HCT116 (cell line): ENCODE measurements around the gene PLCB1. TPM values are rescaled to one million over a fixed set of nuclear protein-coding genes. Genes with fewer than 3 reads are reported as not detected.

Experiments used
- ATAC-seq: fragments of 200-7000 bp; cut with Tn5 transposase; 2 replicates; pipeline ENCODE4 v1.9.1; 2020; ENCODE audit warnings: mild to moderate bottlenecking, moderate library complexity
- BruUV-seq: library from RNA; stranded (reverse); fragments of 400-500 nt; replicated peaks from 2 replicates; lab custom pipeline; 2021; lab: Mats Ljungman, UMichigan
- CTCF ChIA-PET: fragments of 300-600 bp; sonication (Branson Sonifier 250); formaldehyde crosslinking; loops from one replicate; lab custom pipeline; 2021; ENCODE audit warnings: antibody characterized with exemption; lab: Charles Lee
- POLR2A ChIA-PET: fragments of 300-600, 350-600 bp; sonication (Branson Sonifier 250); formaldehyde crosslinking; loops from one replicate; lab custom pipeline; 2021; ENCODE audit warnings: antibody characterized with exemption; lab: Charles Lee
- RAD21 ChIA-PET, 2 experiments: fragments of 300-600 bp; sonication (Branson Sonifier 250); formaldehyde crosslinking; loops; one replicate each; lab custom pipeline; 2023; ENCODE audit warnings: low total read pairs in 2 of 2; ENCODE audit not compliant: uncharacterized antibody in 2 of 2, unreplicated experiment in 2 of 2, low non-redundant PET in 1 of 2; lab: Charles Lee
- DNase-seq: peaks from one replicate; pipeline ENCODE4 v3.0.0-alpha.2; 2010; ENCODE audit warnings: low read depth, low spot score
- H2AFZ ChIP-seq: fragments of 200-600 bp; shearing (Covaris generic), sonication (generic); 2 replicates; pipeline ENCODE4 v1.6.1; 2017; ENCODE audit warnings: low read depth, mixed run types, mixed read lengths, antibody characterized with exemption, low read length; ENCODE audit not compliant: poor library complexity, severe bottlenecking
- H3K27ac ChIP-seq: 2 replicates; pipeline ENCODE4 v1.5.1; 2012; ENCODE audit warnings: low read depth, low read length
- H3K27me3 ChIP-seq: fragments of 200-600 bp; sonication (generic); 2 replicates; pipeline ENCODE4 v1.6.1; 2016; ENCODE audit warnings: mixed run types, low read length, mixed read lengths; ENCODE audit not compliant: insufficient read depth
- H3K36me3 ChIP-seq, 2 experiments: fragments of 200-500 bp in 1 of 2; fragments of 200-600 bp in 1 of 2; sonication (Bioruptor generic) in 1 of 2; sonication (generic) in 1 of 2; 2 replicates each; pipeline versions ENCODE4 v1.5.1 to v1.6.1; 2014 to 2016; ENCODE audit warnings: low read length in 2 of 2, inconsistent platforms in 1 of 2, mixed read lengths in 1 of 2, mixed run types in 1 of 2; ENCODE audit not compliant: insufficient read depth in 2 of 2, control insufficient read depth in 1 of 2
- H3K4me1 ChIP-seq, 2 experiments: fragments of 200-600 bp in 1 of 2; sonication (generic) in 1 of 2; 2 replicates each; pipeline versions ENCODE4 v1.5.1 to v1.6.1; 2012 to 2017; ENCODE audit warnings: low read length in 2 of 2, inconsistent platforms in 1 of 2, mild to moderate bottlenecking in 1 of 2, mixed read lengths in 1 of 2, mixed run types in 1 of 2, moderate library complexity in 1 of 2; ENCODE audit not compliant: insufficient read depth in 2 of 2, control insufficient read depth in 1 of 2
- H3K4me2 ChIP-seq: fragments of 200-600 bp; sonication (generic); 2 replicates; pipeline ENCODE4 v1.6.1; 2017; ENCODE audit warnings: mixed run types, low read length, mixed read lengths
- H3K4me3 ChIP-seq, 2 experiments: fragments of 200-600 bp in 1 of 2; sonication (generic) in 1 of 2; replicated peaks in 1 of 2; 2 replicates each; pipeline ENCODE4 v1.5.1; 2011 to 2016; ENCODE audit warnings: low read length in 2 of 2, control low read depth in 1 of 2, low read depth in 1 of 2, mild to moderate bottlenecking in 1 of 2, mixed read lengths in 1 of 2, mixed run types in 1 of 2
- H3K79me2 ChIP-seq: fragments of 200-600 bp; sonication (generic); 2 replicates; pipeline ENCODE4 v1.6.1; 2017; ENCODE audit warnings: mild to moderate bottlenecking, mixed run types, low read length, moderate library complexity, mixed read lengths; ENCODE audit not compliant: insufficient read depth
- H3K9ac ChIP-seq: fragments of 200-600 bp; sonication (generic); 2 replicates; pipeline ENCODE4 v1.6.1; 2016; ENCODE audit warnings: low read length, mixed read lengths
- H3K9me2 ChIP-seq: fragments of 200-600 bp; sonication (generic), shearing (Covaris generic); 2 replicates; pipeline ENCODE4 v1.6.1; 2017; ENCODE audit warnings: mixed run types, mild to moderate bottlenecking, moderate library complexity; ENCODE audit not compliant: insufficient read depth
- H3K9me3 ChIP-seq, 2 experiments: fragments of 200-500 bp in 1 of 2; fragments of 200-600 bp in 1 of 2; sonication (Bioruptor generic) in 1 of 2; sonication (generic) in 1 of 2; 2 replicates each; pipeline ENCODE4 v1.6.1; 2014 to 2017; ENCODE audit warnings: low read length in 2 of 2, mixed read lengths in 2 of 2, inconsistent platforms in 1 of 2, low read depth in 1 of 2, mild to moderate bottlenecking in 1 of 2, mixed run types in 1 of 2, moderate library complexity in 1 of 2; ENCODE audit not compliant: control insufficient read depth in 1 of 2, insufficient read depth in 1 of 2
- H4K20me1 ChIP-seq: fragments of 200-600 bp; sonication (generic), shearing (Covaris generic); 2 replicates; pipeline ENCODE4 v1.6.1; 2017; ENCODE audit warnings: mixed run types, mild to moderate bottlenecking, moderate library complexity; ENCODE audit not compliant: insufficient read depth
- CBX3 ChIP-seq: IDR thresholded peaks from 2 replicates; pipeline ENCODE4 v1.6.1; 2012; ENCODE audit warnings: low read depth
- CEBPB ChIP-seq: IDR thresholded peaks from 2 replicates; pipeline ENCODE4 v1.6.1; 2012; ENCODE audit warnings: low read depth
- EGR1 ChIP-seq: IDR thresholded peaks from 2 replicates; pipeline ENCODE4 v1.6.1; 2012; ENCODE audit warnings: low read depth
- EZH2phosphoT487 ChIP-seq: fragments of 200-600 bp; IDR thresholded peaks from 2 replicates; pipeline ENCODE4 v1.6.1; 2018; ENCODE audit warnings: antibody characterized with exemption, borderline replicate concordance
- JUND ChIP-seq: IDR thresholded peaks from 2 replicates; pipeline ENCODE4 v1.6.1; 2012
- MAX ChIP-seq: IDR thresholded peaks from 2 replicates; pipeline ENCODE4 v1.6.1; 2012
- POLR2A ChIP-seq: IDR thresholded peaks from 2 replicates; pipeline ENCODE4 v1.7.0; 2011; ENCODE audit warnings: borderline replicate concordance; ENCODE audit not compliant: insufficient read depth, insufficient read length; ENCODE audit errors: extremely low read depth
- RAD21 ChIP-seq: IDR thresholded peaks from 2 replicates; pipeline ENCODE4 v1.6.1; 2012; ENCODE audit warnings: low read depth, mild to moderate bottlenecking
- SP1 ChIP-seq: IDR thresholded peaks from 2 replicates; pipeline ENCODE4 v1.6.1; 2012; ENCODE audit warnings: low read depth
- SRF ChIP-seq: IDR thresholded peaks from 2 replicates; pipeline ENCODE4 v1.6.1; 2012; ENCODE audit warnings: low read depth
- TCF7L2 ChIP-seq: IDR thresholded peaks from 2 replicates; pipeline ENCODE4 v1.7.0; 2011; ENCODE audit warnings: borderline replicate concordance, inconsistent platforms; ENCODE audit not compliant: insufficient read depth, insufficient read length; ENCODE audit errors: extremely low read depth
- YY1 ChIP-seq: IDR thresholded peaks from 2 replicates; pipeline ENCODE4 v1.6.1; 2011; ENCODE audit warnings: low read length, low read depth, moderate library complexity, mild to moderate bottlenecking; ENCODE audit not compliant: insufficient replicate concordance; ENCODE audit errors: extremely low read depth
- ZBTB33 ChIP-seq: IDR thresholded peaks from 2 replicates; pipeline ENCODE4 v1.6.1; 2011; ENCODE audit warnings: mild to moderate bottlenecking, low read length, moderate library complexity; ENCODE audit not compliant: insufficient replicate concordance; ENCODE audit errors: extremely low read depth
- intact Hi-C: fragments of 100-400 bp; cut with micrococcal nuclease; formaldehyde crosslinking; loops from 2 replicates; pipeline ENCODE4 v1.10.0; 2022
- total RNA-seq: library from RNA; stranded (reverse); gene quantifications from one replicate; pipeline ENCODE4 v1.2.1, GENCODE V29; 2021; ENCODE audit not compliant: unreplicated experiment

PLCB1 gene
- total RNA-seq, 1 experiment from 2014 or later, result 15.8 TPM

DNA sequence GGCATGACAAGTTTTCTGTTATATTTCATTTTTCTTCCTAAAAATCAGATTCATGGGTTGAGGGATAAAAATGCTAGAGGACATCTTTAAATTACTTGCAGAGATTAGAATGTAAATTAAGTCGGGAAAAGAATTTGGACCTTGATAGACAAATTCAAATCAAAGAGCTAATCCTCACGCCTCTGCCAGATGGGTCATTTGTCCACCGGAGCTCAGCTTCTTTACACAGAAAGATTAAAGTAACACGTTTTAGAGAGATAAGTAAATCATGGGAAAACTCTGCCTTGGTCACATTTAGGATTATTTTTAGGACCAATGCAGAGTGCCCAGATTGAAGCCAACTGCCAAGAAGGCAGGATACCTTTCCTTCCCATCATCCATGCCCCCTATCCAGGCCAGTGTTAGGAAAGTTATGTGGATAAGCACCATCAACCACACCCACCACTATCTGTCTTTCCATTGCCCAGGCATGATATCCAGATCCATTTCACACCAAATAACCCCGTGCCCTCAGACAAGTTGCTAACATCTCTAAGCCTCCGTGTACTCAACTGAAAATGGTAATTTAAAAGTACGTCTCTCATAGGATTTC, 539.4 kb downstream of the PLCB1 start:
- Histone ChIP-seq H3K27me3 (no peaks in the 10 kb centered on the region), H3K79me2 (no peaks in the 10 kb centered on the region), H4K20me1 (no peaks in the 10 kb centered on the region), H3K36me3 (no peaks in the 10 kb centered on the region), H3K27ac (no peak overlapping the region), H3K4me3 (no peak overlapping the region), H2AFZ (no peak overlapping the region), H3K9ac (no peak overlapping the region), H3K4me1 (no peaks in the 10 kb centered on the region), H3K4me2 (no peak overlapping the region), H3K9me3 (no peaks in the 10 kb centered on the region), H3K9me2 (0 out of 2 replicates have a peak, but pooled peaks cover 4% of the 10 kb centered on the region)
- intact Hi-C loops, result no loop called here
- RAD21 ChIA-PET, result no interaction called here
- no peak for DNase-seq
- ATAC-seq, result no peak
- no TSS peak for BruUV-seq
- CTCF ChIA-PET, result no interaction called here
- TF ChIP-seq CBX3 (no peak), JUND (no peak), ZBTB33 (no peak), SP1 (no peak), MAX (no peak), EZH2phosphoT487 (no peak), SRF (no peak), POLR2A (no peak), RAD21 (no peak), EGR1 (no peak), TCF7L2 (no peak), YY1 (no peak), CEBPB (no peak)
- POLR2A ChIA-PET, result no interaction called here
